T47D (cell line): ENCODE measurements around the gene SLC6A4.
"Not testable (repeated sequence)": the region's sequence is repeated elsewhere in the genome, so short reads cannot be mapped to it uniquely, and the experiment has no call there.

Source experiments
- DNase-seq, 2 experiments: peaks; one replicate each; pipeline versions ENCODE4 v3.0.0 to v3.0.0-alpha.2; 2011 to 2012; ENCODE audit warnings: low read depth in 1 of 2, low spot score in 1 of 2
- JUND ChIP-seq: IDR thresholded peaks from 2 replicates; pipeline ENCODE4 v1.6.1; 2012; ENCODE audit warnings: low read depth
- in situ Hi-C: cut with HindIII; loops from 2 replicates; pipeline ENCODE4 v1.10.0; 2016; ENCODE audit warnings: low sequenced_read_pairs, low pct_unique_long_range_greater_than_20kb

SLC6A4 gene

GRCh38 chr17:30208214-30208613 is 27.3 kb downstream of the SLC6A4 start:
- in situ Hi-C loops = no loop called here
- DNase-seq = no peak
- no peak for TF ChIP-seq JUND

GRCh38 chr17:30207655-30208054 is 27.8 kb downstream of the SLC6A4 start:
- in situ Hi-C loops = no loop called here
- TF ChIP-seq JUND = no peak
- DNase-seq = no peak

- DNase-seq = peak in 1 of 2 experiments; percentile 21
- in situ Hi-C loops = no loop called here
- TF ChIP-seq JUND = no peak
Observed at GRCh38 chr17:30203471-30203981, 32.0 kb downstream of the SLC6A4 start.

GRCh38 chr17:30200656-30201055 is 34.8 kb downstream of the SLC6A4 start:
- DNase-seq, in situ Hi-C loops: not testable (repeated sequence)

GRCh38 chr17:30200106-30200505 is 35.4 kb downstream of the SLC6A4 start:
- no peak for TF ChIP-seq JUND
- DNase-seq = no peak
- in situ Hi-C loops = no loop called here

GRCh38 chr17:30199600-30199999 is 35.9 kb downstream of the SLC6A4 start:
- in situ Hi-C loops = no loop called here
- DNase-seq = no peak
- TF ChIP-seq JUND = no peak

- peak in 1 of 2 experiments; percentile 9 for DNase-seq
- no peak for TF ChIP-seq JUND
- in situ Hi-C loops = no loop called here
Observed at GRCh38 chr17:30197416-30197815, 38.1 kb downstream of the SLC6A4 start.

- TF ChIP-seq JUND = no peak
- in situ Hi-C loops = no loop called here
- no peak for DNase-seq
Observed at GRCh38 chr17:30196504-30196903, 39.0 kb downstream of the SLC6A4 start.

- in situ Hi-C loops = no loop called here
- TF ChIP-seq JUND = no peak
- no peak for DNase-seq
Observed at GRCh38 chr17:30191072-30191471, 44.4 kb downstream of the SLC6A4 start.

GRCh38 chr17:30188211-30188939 is 47.1 kb downstream of the SLC6A4 start:
- DNase-seq = no peak
- in situ Hi-C loops = no loop called here
- no peak for TF ChIP-seq JUND

GRCh38 chr17:30187573-30187972 is 47.9 kb downstream of the SLC6A4 start:
- no peak for DNase-seq
- in situ Hi-C loops = no loop called here
- TF ChIP-seq JUND = no peak

GRCh38 chr17:30186761-30187160 is 48.7 kb downstream of the SLC6A4 start:
- no peak for TF ChIP-seq JUND
- in situ Hi-C loops = no loop called here
- DNase-seq = no peak

GRCh38 chr17:30176855-30177254 is 58.6 kb downstream of the SLC6A4 start:
- no peak for TF ChIP-seq JUND
- in situ Hi-C loops = no loop called here
- no peak for DNase-seq

GRCh38 chr17:30174556-30174955 is 60.9 kb downstream of the SLC6A4 start:
- no peak for DNase-seq
- TF ChIP-seq JUND = no peak
- in situ Hi-C loops = no loop called here
